22Rv1 (cell line): ENCODE data around the gene CPNE9.

Source experiments
- H3K27ac ChIP-seq: fragments of 450-650 bp; 2 replicates; pipeline ENCODE4 v1.5.1; 2017
- CTCF ChIP-seq: fragments of 450-650 bp; IDR thresholded peaks from 2 replicates; pipeline ENCODE4 v1.5.1; 2017; ENCODE audit warnings: mild to moderate bottlenecking
- ZFX ChIP-seq: fragments of 450-650 bp; IDR thresholded peaks from 2 replicates; pipeline ENCODE4 v1.6.1; 2017; ENCODE audit warnings: antibody characterized with exemption, borderline replicate concordance

Gene CPNE9

GRCh38 chr3:9703240-9703639 is 393 bp upstream of the CPNE9 start:
- no peak overlapping the region for H3K27ac ChIP-seq
- TF ChIP-seq CTCF (no peak), ZFX (no peak)

DNA sequence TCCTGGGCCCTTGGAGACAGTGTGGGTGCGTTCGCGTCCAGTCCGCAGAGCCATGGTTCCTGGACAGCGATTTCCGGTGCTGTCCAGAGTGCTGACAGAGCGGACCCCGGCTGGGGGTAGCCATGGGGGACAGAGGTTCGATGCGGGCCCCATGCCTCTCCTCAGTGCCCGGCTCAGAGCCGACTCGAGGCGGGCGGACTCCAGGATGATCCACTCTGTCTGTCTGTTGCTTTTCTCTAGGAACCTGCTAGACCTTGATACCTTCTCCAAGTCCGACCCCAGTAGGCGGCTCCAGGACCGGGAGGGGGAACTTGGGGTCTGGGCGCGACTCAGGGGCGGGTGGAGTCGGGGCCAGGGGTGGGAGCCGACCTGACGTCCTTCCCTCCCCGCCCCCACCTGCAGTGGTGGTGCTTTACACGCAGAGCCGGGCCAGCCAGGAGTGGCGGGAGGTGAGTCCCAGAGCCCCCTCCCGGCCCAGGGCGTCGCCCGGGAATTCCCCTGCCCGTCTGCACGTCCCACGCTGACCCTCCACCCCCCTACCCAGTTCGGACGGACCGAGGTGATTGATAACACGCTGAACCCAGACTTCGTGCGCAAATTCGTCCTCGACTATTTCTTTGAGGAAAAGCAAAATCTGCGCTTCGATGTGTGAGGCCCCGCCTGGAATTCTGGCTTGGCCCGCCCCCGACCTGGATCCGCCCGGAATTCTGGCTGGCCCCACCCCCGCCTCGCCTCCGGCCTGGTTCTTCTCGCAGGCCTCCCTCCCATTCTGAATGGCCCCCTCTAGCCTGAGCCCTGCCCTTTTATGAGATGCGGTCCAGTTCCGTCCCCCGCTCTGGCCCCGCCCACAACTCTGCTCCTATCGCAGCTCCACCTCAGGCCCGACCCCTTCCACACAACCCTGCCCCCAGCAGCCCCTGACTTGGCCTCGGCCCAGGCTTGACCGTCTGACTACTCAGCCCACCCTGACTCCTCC is 1.0 kb downstream of the CPNE9 start:
- H3K27ac ChIP-seq, result no peak overlapping the region
- no peak for TF ChIP-seq ZFX
- no peak for TF ChIP-seq CTCF

DNA sequence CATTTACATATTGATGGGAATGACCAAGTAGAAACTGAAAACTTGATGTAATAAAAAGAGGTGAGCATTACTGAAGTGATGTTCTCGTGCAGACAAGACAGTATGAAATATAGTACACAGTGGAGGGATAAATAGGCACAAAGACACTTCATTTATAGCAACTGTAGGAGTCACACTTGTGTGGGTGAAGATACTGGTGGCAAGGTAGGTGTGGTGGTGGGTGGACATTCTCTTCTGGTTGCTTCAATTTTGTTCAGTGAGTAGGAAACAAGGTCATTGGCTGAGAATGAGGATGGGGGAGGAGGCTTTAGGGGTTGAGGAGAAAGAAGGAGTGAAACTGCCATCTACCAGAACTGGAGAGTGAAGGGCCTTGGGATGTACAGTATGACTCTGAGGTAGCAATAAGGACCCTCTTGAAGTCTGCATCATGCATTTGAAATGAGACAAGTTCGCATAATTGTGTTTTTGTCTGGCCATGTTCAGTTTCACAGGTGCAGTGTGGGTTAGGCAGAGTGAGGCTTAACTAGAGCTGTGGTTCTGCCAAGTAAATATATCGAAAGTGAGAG is 6.6 kb downstream of the CPNE9 start:
- TF ChIP-seq ZFX (no peak), CTCF (no peak)
- no peak overlapping the region for H3K27ac ChIP-seq

DNA sequence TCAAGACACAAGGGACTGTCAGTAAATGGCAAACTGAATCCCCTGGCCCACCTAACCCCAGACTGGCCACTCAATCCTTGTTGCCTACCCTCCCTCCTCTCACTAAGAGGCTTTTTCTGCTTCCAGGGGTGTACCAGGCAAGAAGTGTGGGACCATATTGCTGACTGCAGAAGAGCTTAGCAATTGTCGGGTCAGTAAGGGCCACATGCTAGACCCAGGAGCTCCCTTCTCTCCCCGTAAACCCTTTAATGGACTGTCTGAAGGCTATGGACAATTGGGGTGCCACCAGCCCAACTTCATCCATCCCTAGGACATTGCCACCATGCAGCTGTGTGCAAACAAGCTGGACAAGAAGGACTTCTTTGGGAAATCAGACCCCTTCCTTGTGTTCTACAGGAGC is 8.8 kb downstream of the CPNE9 start:
- no peak for TF ChIP-seq CTCF
- TF ChIP-seq ZFX, result no peak
- H3K27ac ChIP-seq, result no peak overlapping the region

- TF ChIP-seq CTCF (no peak), ZFX (no peak)
- no peak overlapping the region for H3K27ac ChIP-seq
Observed at GRCh38 chr3:9713142-9713541, 9.5 kb downstream of the CPNE9 start.

- TF ChIP-seq ZFX (no peak), CTCF (no peak)
- H3K27ac ChIP-seq, result no peak overlapping the region
Observed at GRCh38 chr3:9715136-9715535, 11.5 kb downstream of the CPNE9 start.

DNA sequence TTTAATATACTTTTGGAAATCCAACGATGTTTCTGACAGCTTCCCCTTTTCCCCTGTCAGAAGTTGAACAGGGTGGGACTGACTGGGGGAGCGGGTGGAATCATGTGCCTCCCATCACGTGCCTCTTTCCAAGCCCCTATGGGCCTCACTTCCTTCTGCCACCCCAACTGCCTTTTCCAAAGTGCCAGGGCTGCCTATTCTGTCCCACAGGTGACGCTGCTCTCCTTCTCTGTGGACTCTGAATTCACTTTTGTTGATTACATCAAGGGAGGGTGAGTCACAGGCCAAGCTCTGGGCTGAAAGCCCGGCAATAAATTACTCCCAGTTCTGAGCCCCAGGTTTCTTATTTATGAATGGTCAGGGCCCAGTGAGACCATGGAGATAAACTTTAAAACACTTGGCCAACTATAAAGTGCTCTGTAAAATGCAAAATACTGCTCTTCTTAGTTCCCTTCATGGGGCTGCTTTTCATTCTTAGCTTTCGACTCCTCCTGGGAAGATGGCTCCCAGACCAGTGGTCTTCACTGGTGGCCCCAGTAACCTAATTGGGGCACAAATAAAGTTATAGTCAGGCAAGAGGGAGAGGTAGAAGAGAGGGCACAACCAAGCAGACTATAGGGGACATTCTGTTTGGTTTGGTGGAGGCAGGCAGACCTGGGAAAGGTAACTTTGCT is 12.3 kb downstream of the CPNE9 start:
- TF ChIP-seq ZFX (no peak), CTCF (peak; percentile 24; the same call in 1 of the 2 replicates)
- H3K27ac ChIP-seq, result no peak overlapping the region
